ENCODE measurements around the gene DLG2. TPM values are rescaled to one million over a fixed set of nuclear protein-coding genes. Genes with fewer than 3 reads are reported as not detected.

Gene DLG2
- total RNA-seq, 1 donor from 2014 or later, result 5.9 TPM

GRCh38 chr11:83722392-83723119 lies 1904.6 kb downstream of the DLG2 start:
- TF ChIP-seq, protein P1, sequence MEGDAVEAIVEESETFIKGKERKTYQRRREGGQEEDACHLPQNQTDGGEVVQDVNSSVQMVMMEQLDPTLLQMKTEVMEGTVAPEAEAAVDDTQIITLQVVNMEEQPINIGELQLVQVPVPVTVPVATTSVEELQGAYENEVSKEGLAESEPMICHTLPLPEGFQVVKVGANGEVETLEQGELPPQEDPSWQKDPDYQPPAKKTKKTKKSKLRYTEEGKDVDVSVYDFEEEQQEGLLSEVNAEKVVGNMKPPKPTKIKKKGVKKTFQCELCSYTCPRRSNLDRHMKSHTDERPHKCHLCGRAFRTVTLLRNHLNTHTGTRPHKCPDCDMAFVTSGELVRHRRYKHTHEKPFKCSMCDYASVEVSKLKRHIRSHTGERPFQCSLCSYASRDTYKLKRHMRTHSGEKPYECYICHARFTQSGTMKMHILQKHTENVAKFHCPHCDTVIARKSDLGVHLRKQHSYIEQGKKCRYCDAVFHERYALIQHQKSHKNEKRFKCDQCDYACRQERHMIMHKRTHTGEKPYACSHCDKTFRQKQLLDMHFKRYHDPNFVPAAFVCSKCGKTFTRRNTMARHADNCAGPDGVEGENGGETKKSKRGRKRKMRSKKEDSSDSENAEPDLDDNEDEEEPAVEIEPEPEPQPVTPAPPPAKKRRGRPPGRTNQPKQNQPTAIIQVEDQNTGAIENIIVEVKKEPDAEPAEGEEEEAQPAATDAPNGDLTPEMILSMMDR (conservative IDR thresholded peaks at IDR 0.05), result no peak
- no peak for DNase-seq (ENCODE audit: extremely low spot score, unreplicated experiment)
- Mint-ChIP-seq H3K36me3 (no peaks in the 10 kb centered on the region), H3K27me3 (no peaks in the 10 kb centered on the region), H3K27ac (no peak overlapping the region), H3K4me3 (no peak overlapping the region), H3K9me3 (no peaks in the 10 kb centered on the region), H3K4me1 (ENCODE audit: unreplicated experiment) (peaks cover 20% of the 10 kb centered on the region)

- no peaks in the 10 kb centered on the region for H3K9me3 Mint-ChIP-seq
- no peak overlapping the region for H3K4me3 Mint-ChIP-seq
- TF ChIP-seq, protein P1 (conservative IDR thresholded peaks at IDR 0.05), result no peak
- no peaks in the 10 kb centered on the region for H3K36me3 Mint-ChIP-seq
- peaks cover 24% of the 10 kb centered on the region for H3K4me1 Mint-ChIP-seq (ENCODE audit: unreplicated experiment)
- no peaks in the 10 kb centered on the region for H3K27me3 Mint-ChIP-seq
- DNase-seq (ENCODE audit: extremely low spot score, unreplicated experiment), result no peak
- H3K27ac Mint-ChIP-seq, result no peak overlapping the region
Observed at GRCh38 chr11:83721263-83721662, 1905.9 kb downstream of the DLG2 start.

- Mint-ChIP-seq H3K27me3 (no peaks in the 10 kb centered on the region), H3K4me3 (no peak overlapping the region), H3K4me1 (ENCODE audit: unreplicated experiment) (peaks cover 22% of the 10 kb centered on the region), H3K36me3 (no peaks in the 10 kb centered on the region), H3K27ac (no peak overlapping the region), H3K9me3 (peaks cover 1% of the 10 kb centered on the region)
- no peak for DNase-seq (ENCODE audit: extremely low spot score, unreplicated experiment)
- TF ChIP-seq, protein P1 (conservative IDR thresholded peaks at IDR 0.05), result no peak
Observed at GRCh38 chr11:83720675-83721074, 1906.5 kb downstream of the DLG2 start.

DNA sequence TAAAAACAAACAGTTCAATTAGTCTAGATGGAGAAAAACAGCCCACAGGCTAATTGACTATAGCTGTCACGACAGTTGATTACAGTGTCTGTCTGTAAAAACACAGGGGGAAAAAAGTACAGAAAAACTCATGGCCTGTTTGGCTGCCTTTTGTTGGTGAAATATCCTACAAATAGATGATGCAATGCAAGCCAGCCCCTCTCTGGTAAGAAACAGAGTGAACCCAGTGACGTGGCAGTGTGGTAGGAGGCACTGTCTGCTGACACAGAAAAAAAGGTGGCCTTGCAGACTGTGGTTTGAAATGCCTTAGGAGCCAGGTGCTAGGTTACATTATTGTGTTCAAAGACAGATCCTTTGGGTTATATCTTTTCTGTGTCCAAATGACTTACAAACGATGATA lies 1909.6 kb downstream of the DLG2 start:
- peaks cover 5% of the 10 kb centered on the region for H3K4me1 Mint-ChIP-seq (ENCODE audit: unreplicated experiment)
- H3K27ac Mint-ChIP-seq, result no peak overlapping the region
- no peaks in the 10 kb centered on the region for H3K36me3 Mint-ChIP-seq
- no peaks in the 10 kb centered on the region for H3K27me3 Mint-ChIP-seq
- no peak for DNase-seq (ENCODE audit: extremely low spot score, unreplicated experiment)
- H3K4me3 Mint-ChIP-seq, result no peak overlapping the region
- peaks cover 7% of the 10 kb centered on the region for H3K9me3 Mint-ChIP-seq
- TF ChIP-seq, protein P1 (conservative IDR thresholded peaks at IDR 0.05), result no peak

GRCh38 chr11:83715927-83716535 lies 1911.1 kb downstream of the DLG2 start:
- Mint-ChIP-seq H3K36me3 (no peaks in the 10 kb centered on the region), H3K4me1 (ENCODE audit: unreplicated experiment) (peaks cover 5% of the 10 kb centered on the region), H3K27ac (no peak overlapping the region), H3K9me3 (peaks cover 7% of the 10 kb centered on the region), H3K27me3 (no peaks in the 10 kb centered on the region), H3K4me3 (no peak overlapping the region)
- TF ChIP-seq, protein P1 (conservative IDR thresholded peaks at IDR 0.05), result no peak
- DNase-seq (ENCODE audit: extremely low spot score, unreplicated experiment), result no peak
